Left cardiac atrium (tissue), 4 donors: ENCODE data around the gene ZNF224. TPM values are rescaled to one million over a fixed set of nuclear protein-coding genes. Genes with fewer than 3 reads are reported as not detected.
A peak's percentile ranks its signal among the peaks of the same experiment; 100 is the strongest.
"Not testable (repeated sequence)": the region's sequence is repeated elsewhere in the genome, so short reads cannot be mapped to it uniquely, and the experiment has no call there.

ENCODE experiments used
- ATAC-seq, 2 donors: fragments of 200-7000 bp; cut with Tn5 transposase; one replicate each; pipeline ENCODE4 v1.9.1; 2020; ENCODE audit warnings: mild to moderate bottlenecking in 2 of 2, moderate library complexity in 2 of 2
- DNase-seq: peaks from one replicate; pipeline ENCODE4 v3.0.0-alpha.2; 2020
- intact Hi-C, 2 donors: fragments of 100-400 bp; cut with DNase I; formaldehyde crosslinking; loops; one replicate each; pipeline versions ENCODE4 v1.14.1 to v1.15.1; 2022 to 2023
- total RNA-seq, 2 donors: library from RNA; stranded (reverse); fragmentation: NEBNext Ultra II Directional; extraction: Animal tissue kit (Norgen Biotek cat#: 25700); gene quantifications; one replicate each; pipeline ENCODE4 v1.2.1, GENCODE V29; 2021
- donor health status: DM: no; HTN: yes; CAD: no.
- donor health status: DM: no; HTN: yes; CAD: no; lungs with severe emphysema.
- donor health status: DM: yes; HTN: yes; CAD: no.
- donor health status: Dilated cardiomyopathy.

ZNF224 gene
- total RNA-seq, 2 donors from 2014 or later = 11.1 to 13.4 TPM

DNA sequence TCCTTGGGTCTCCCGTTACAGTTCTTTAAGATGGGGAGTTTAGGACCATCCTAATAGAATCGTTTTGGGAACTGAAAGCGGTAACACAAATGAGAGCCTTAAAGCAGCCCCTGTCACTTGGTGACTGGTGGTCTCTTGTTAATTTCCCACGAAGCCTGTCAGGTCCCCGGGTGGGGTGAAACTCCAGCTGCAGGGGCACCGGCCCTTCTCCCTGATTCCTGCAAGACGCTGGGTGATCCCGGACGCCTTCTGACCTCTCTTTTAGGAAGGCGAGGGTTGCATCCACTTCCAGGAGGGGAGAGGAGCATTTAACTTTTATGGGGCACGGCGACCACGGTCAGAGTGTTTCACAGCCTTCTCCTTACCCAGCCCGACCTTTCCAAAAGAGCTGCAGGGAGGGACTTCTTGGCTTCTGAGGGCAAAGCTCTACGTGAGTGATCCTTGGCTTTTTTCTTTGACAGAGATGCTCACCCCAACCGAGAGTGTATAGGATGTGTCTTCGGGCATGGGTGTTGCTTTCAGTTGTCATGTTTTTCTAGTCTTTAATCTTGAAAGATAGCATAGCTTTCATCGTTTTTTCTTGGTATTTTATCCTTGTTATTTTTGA is 19.7 kb downstream of the ZNF224 start:
- DNase-seq = peak; percentile 30
- intact Hi-C loops = loop anchor here in 1 of 2 donors (5.0 kb wide), 1 partner anchor 193 kb away; the partner anchor contains the start of gene ZNF235
- ATAC-seq = peak in 1 of 2 donors; percentile 2

- DNase-seq, intact Hi-C loops, ATAC-seq: not testable (repeated sequence)
These were observed 27.0 kb downstream of the ZNF224 start for GRCh38 chr19:44121162-44121561.

- intact Hi-C loops = no loop called here
- ATAC-seq (no peak), DNase-seq (no peak)
These were observed 37.8 kb downstream of the ZNF224 start for GRCh38 chr19:44131955-44132354.

GRCh38 chr19:44141191-44142058 is 47.3 kb downstream of the ZNF224 start, which contains the start of gene ZNF234:
TSS of gene ZNF234 (plus strand) at chr19:44141554. CDS start at chr19:44144633, 3,079 bp downstream.
- intact Hi-C loops = no loop called here
- DNase-seq = peak; percentile 91
- peak; percentile 99 for ATAC-seq

DNA sequence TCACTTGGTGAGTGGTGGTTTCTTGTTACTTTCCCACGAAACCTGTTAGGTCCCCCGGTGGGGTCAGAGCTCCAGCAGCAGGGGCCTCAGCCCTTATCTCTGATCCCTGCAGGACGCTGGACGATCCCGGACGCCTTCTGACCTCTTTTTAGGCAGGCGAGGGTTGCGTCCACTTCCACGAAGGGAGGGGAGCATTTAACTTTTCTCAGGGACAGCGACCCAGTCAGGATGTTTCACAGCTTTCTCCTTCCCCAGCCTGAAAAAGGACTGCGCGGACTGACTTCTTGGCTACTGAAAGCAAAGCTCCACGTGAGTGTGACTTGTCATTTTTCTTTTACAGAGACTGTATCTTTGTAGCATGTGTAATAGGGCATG is 47.9 kb downstream of the ZNF224 start:
- peak; percentile 30 to 38 for ATAC-seq
- no peak for DNase-seq

DNA sequence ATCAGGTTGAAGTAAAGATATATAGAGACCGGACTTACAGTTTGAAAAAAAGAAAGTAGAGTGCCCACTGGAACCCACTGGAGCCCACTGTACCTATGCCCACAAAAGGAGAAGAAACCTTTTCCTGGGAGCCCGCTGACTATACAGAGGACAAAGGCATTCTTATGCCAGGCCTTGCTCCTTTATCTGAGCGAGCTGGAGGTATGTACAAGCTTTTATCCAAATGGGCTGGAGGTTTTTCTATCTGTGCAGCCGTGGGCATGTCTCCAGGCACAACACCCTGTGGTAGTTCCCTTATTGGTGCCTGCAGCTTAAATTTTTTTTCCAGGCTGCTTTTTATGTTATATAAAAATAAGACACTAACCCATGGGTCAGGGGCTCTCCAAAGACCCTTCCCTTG is 55.6 kb downstream of the ZNF224 start:
- DNase-seq (no peak), ATAC-seq (no peak)
- intact Hi-C loops = no loop called here

More for the DNA sequence above, 47.9 kb downstream of the ZNF224 start:
- intact Hi-C loops = no loop called here

- intact Hi-C loops = no loop called here
- ATAC-seq = no peak
- no peak for DNase-seq
These were observed 57.3 kb downstream of the ZNF224 start for GRCh38 chr19:44151491-44151890.

DNA sequence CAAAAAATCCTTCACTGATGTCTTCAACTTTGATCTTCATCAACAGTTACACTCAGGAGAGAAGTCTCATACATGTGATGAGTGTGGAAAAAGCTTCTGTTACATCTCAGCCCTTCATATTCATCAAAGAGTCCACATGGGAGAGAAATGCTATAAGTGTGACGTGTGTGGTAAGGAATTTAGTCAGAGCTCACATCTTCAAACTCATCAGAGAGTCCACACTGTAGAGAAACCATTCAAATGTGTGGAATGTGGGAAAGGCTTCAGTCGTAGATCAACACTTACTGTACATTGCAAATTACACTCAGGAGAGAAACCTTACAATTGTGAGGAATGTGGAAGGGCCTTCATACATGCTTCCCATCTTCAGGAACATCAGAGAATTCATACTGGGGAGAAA is 62.3 kb downstream of the ZNF224 start:
- no peak for ATAC-seq
- intact Hi-C loops = no loop called here
- no peak for DNase-seq

Other genes with a start within 250 kb of the ZNF224 start
- 1 to 10 TPM; 6.5 to 7.0 TPM for gene ZNF404, start 210.4 kb upstream of the ZNF224 start, total RNA-seq
- 10 to 100 TPM in 1 of 2 donors, 1 to 10 TPM in 1; 8.4 to 10.1 TPM for gene ZNF45, start 159.1 kb upstream of the ZNF224 start, total RNA-seq
- 1 to 10 TPM; 3.7 to 5.2 TPM for gene ZNF221, start 143.1 kb upstream of the ZNF224 start, total RNA-seq
- 1 to 10 TPM; 6.8 to 9.2 TPM for gene ZNF155, start 110.2 kb upstream of the ZNF224 start, total RNA-seq
- gene ZNF230, start 91.4 kb upstream of the ZNF224 start, total RNA-seq = 1 to 10 TPM; 3.5 to 3.7 TPM
- gene ZNF222, start 69.0 kb upstream of the ZNF224 start, total RNA-seq = 1 to 10 TPM; 3.5 to 4.0 TPM
- 1 to 10 TPM; 2.8 to 2.9 TPM for gene ZNF223, start 42.3 kb upstream of the ZNF224 start, total RNA-seq
- gene ZNF284, start 22.2 kb upstream of the ZNF224 start, total RNA-seq = 1 to 10 TPM; 1.9 TPM
- 1 to 10 TPM; 3.2 to 3.3 TPM for gene ZNF225, start 19.0 kb downstream of the ZNF224 start, total RNA-seq
- 1 to 10 TPM; 8.1 to 9.6 TPM for gene ZNF234, start 47.2 kb downstream of the ZNF224 start, total RNA-seq
- gene ZNF226, start 70.7 kb downstream of the ZNF224 start, total RNA-seq = 10 to 100 TPM; 14.9 to 17.8 TPM
- 10 to 100 TPM; 11.1 to 12.9 TPM for gene ZNF227, start 118.2 kb downstream of the ZNF224 start, total RNA-seq
- gene ZNF233, start 165.5 kb downstream of the ZNF224 start, total RNA-seq = 1 to 10 TPM; 3.4 to 5.5 TPM
- 1 to 10 TPM; 3.3 to 4.3 TPM for gene ZNF235, start 210.7 kb downstream of the ZNF224 start, total RNA-seq